GM23338 (cell line): ENCODE measurements around the gene TAS2R43. TPM values are rescaled to one million over a fixed set of nuclear protein-coding genes. Genes with fewer than 3 reads are reported as not detected.

ENCODE experiments used
- ATAC-seq: fragments of 200-7000 bp; cut with Tn5 transposase; 3 replicates; pipeline ENCODE4 v1.9.1; 2020
- DNase-seq: peaks from one replicate; pipeline ENCODE4 v3.0.0-alpha.2; 2015; ENCODE audit warnings: low spot score
- H2AFZ ChIP-seq: fragments of 200-600 bp; sonication (generic); 2 replicates; pipeline ENCODE4 v1.8.0; 2016; ENCODE audit warnings: antibody characterized with exemption, mild to moderate bottlenecking, moderate library complexity
- H3F3A ChIP-seq: fragments of 200-600 bp; sonication (generic); replicated peaks from 2 replicates; pipeline ENCODE4 v1.8.0; 2017; ENCODE audit warnings: antibody characterized with exemption, mixed run types, low read depth
- H3K27ac ChIP-seq: fragments of 200-600 bp; sonication (generic); 2 replicates; pipeline ENCODE4 v1.6.1; 2016; ENCODE audit warnings: low read depth
- H3K27me3 ChIP-seq: fragments of 200-600 bp; sonication (generic); 2 replicates; pipeline ENCODE4 v1.8.0; 2016; ENCODE audit warnings: mild to moderate bottlenecking, mixed run types, moderate library complexity; ENCODE audit not compliant: insufficient read depth
- H3K36me3 ChIP-seq: fragments of 200-600 bp; sonication (generic); 2 replicates; pipeline ENCODE4 v1.8.0; 2016; ENCODE audit warnings: mild to moderate bottlenecking; ENCODE audit not compliant: insufficient read depth
- H3K4me1 ChIP-seq: fragments of 200-600 bp; sonication (generic); 2 replicates; pipeline ENCODE4 v1.8.0; 2016; ENCODE audit warnings: mild to moderate bottlenecking, moderate library complexity; ENCODE audit not compliant: insufficient read depth
- H3K4me2 ChIP-seq: fragments of 200-600 bp; sonication (generic); 2 replicates; pipeline ENCODE4 v1.7.1; 2017; ENCODE audit warnings: mixed run types
- H3K4me3 ChIP-seq: fragments of 200-600 bp; sonication (generic); 2 replicates; pipeline ENCODE4 v1.6.1; 2016; ENCODE audit warnings: mixed run types
- H3K79me2 ChIP-seq: fragments of 200-600 bp; sonication (generic); replicated peaks from 2 replicates; pipeline ENCODE4 v1.8.0; 2017; ENCODE audit warnings: mild to moderate bottlenecking; ENCODE audit not compliant: insufficient read depth
- H3K9me2 ChIP-seq: fragments of 200-600 bp; sonication (generic); 2 replicates; pipeline ENCODE4 v1.8.0; 2017; ENCODE audit not compliant: insufficient read depth
- H4K20me1 ChIP-seq: fragments of 200-600 bp; sonication (generic); replicated peaks from 2 replicates; pipeline ENCODE4 v1.8.0; 2017; ENCODE audit warnings: mild to moderate bottlenecking; ENCODE audit not compliant: insufficient read depth
- H3K27ac Mint-ChIP-seq: 2 replicates; pipeline ENCODE4 v1.8.0; 2020; ENCODE audit warnings: inconsistent platforms, mild to moderate bottlenecking, moderate library complexity, mixed read lengths
- H3K27me3 Mint-ChIP-seq: 3 replicates; pipeline ENCODE4 v1.8.0; 2022; ENCODE audit warnings: low read depth, mild to moderate bottlenecking, moderate library complexity, mixed read lengths, inconsistent platforms; ENCODE audit not compliant: insufficient read depth, poor library complexity
- H3K36me3 Mint-ChIP-seq: 3 replicates; pipeline ENCODE4 v1.8.0; 2021; ENCODE audit warnings: low read depth, mild to moderate bottlenecking, inconsistent platforms, moderate library complexity, mixed read lengths
- H3K4me1 Mint-ChIP-seq: 3 replicates; pipeline ENCODE4 v1.8.0; 2020; ENCODE audit warnings: mild to moderate bottlenecking, inconsistent platforms, mixed read lengths
- H3K4me3 Mint-ChIP-seq: 3 replicates; pipeline ENCODE4 v1.8.0; 2021; ENCODE audit warnings: moderate library complexity, mild to moderate bottlenecking, inconsistent platforms, mixed read lengths
- H3K9me3 Mint-ChIP-seq: 3 replicates; pipeline ENCODE4 v1.8.0; 2020; ENCODE audit warnings: moderate library complexity, mild to moderate bottlenecking, inconsistent platforms, mixed read lengths
- ETS1 ChIP-seq: IDR thresholded peaks from 2 replicates; pipeline ENCODE4 v1.6.1; 2016; ENCODE audit warnings: antibody characterized with exemption
- EZH2phosphoT487 ChIP-seq: fragments of 200-600 bp; sonication (generic); IDR thresholded peaks from one replicate; pipeline ENCODE4 v1.8.1; 2018; ENCODE audit warnings: antibody characterized with exemption; ENCODE audit not compliant: unreplicated experiment
- STAT1 ChIP-seq: IDR thresholded peaks from one replicate; pipeline ENCODE4 v1.6.1; 2016; ENCODE audit warnings: antibody characterized with exemption; ENCODE audit not compliant: unreplicated experiment
- polyA plus RNA-seq: library from polyadenylated mRNA; unstranded; fragments of >200 nt; fragmentation: Nextera tagmentation; extraction: Ambion mirVana; gene quantifications from 2 replicates; pipeline ENCODE4 v1.2.1, GENCODE V29; 2016
- total RNA-seq: library from RNA; depleted of rRNA; stranded (reverse); fragments of >200 nt; shearing (Covaris generic); gene quantifications from 2 replicates; pipeline ENCODE4 v1.2.3, GENCODE V29; 2014
- TF ChIP-seq, protein P1 (sequence below): fragments of 250-450 bp; sonication (Bioruptor Pico); IDR thresholded peaks from 2 replicates; pipeline ENCODE4 v1.5.0; 2020; ENCODE audit warnings: mild to moderate bottlenecking, moderate library complexity

The TAS2R43 gene
- total and polyA plus RNA-seq, 2 experiments from 2014 or later = 2.7 TPM; not detected in 1

DNA sequence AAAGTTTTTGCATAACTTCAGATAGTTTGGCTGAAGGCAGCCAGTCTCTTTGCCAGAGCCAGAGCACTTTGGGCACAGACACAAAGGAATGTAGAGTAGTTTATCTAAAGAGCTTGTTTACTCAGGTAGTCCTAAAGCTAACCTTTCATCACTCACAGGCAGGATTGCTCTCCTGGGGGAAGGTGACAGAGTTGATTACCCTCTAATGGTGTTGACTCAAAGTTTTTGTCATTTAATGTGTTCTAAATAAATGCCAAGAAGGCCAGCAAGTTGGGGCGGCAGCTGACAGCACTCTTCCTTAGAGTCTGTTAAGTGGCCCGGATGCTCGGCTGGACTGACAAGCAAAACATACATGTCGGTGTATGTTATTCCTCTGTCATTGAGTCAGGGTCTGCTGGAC, 20.7 kb downstream of the TAS2R43 start (continued):
- TF ChIP-seq, protein P1, sequence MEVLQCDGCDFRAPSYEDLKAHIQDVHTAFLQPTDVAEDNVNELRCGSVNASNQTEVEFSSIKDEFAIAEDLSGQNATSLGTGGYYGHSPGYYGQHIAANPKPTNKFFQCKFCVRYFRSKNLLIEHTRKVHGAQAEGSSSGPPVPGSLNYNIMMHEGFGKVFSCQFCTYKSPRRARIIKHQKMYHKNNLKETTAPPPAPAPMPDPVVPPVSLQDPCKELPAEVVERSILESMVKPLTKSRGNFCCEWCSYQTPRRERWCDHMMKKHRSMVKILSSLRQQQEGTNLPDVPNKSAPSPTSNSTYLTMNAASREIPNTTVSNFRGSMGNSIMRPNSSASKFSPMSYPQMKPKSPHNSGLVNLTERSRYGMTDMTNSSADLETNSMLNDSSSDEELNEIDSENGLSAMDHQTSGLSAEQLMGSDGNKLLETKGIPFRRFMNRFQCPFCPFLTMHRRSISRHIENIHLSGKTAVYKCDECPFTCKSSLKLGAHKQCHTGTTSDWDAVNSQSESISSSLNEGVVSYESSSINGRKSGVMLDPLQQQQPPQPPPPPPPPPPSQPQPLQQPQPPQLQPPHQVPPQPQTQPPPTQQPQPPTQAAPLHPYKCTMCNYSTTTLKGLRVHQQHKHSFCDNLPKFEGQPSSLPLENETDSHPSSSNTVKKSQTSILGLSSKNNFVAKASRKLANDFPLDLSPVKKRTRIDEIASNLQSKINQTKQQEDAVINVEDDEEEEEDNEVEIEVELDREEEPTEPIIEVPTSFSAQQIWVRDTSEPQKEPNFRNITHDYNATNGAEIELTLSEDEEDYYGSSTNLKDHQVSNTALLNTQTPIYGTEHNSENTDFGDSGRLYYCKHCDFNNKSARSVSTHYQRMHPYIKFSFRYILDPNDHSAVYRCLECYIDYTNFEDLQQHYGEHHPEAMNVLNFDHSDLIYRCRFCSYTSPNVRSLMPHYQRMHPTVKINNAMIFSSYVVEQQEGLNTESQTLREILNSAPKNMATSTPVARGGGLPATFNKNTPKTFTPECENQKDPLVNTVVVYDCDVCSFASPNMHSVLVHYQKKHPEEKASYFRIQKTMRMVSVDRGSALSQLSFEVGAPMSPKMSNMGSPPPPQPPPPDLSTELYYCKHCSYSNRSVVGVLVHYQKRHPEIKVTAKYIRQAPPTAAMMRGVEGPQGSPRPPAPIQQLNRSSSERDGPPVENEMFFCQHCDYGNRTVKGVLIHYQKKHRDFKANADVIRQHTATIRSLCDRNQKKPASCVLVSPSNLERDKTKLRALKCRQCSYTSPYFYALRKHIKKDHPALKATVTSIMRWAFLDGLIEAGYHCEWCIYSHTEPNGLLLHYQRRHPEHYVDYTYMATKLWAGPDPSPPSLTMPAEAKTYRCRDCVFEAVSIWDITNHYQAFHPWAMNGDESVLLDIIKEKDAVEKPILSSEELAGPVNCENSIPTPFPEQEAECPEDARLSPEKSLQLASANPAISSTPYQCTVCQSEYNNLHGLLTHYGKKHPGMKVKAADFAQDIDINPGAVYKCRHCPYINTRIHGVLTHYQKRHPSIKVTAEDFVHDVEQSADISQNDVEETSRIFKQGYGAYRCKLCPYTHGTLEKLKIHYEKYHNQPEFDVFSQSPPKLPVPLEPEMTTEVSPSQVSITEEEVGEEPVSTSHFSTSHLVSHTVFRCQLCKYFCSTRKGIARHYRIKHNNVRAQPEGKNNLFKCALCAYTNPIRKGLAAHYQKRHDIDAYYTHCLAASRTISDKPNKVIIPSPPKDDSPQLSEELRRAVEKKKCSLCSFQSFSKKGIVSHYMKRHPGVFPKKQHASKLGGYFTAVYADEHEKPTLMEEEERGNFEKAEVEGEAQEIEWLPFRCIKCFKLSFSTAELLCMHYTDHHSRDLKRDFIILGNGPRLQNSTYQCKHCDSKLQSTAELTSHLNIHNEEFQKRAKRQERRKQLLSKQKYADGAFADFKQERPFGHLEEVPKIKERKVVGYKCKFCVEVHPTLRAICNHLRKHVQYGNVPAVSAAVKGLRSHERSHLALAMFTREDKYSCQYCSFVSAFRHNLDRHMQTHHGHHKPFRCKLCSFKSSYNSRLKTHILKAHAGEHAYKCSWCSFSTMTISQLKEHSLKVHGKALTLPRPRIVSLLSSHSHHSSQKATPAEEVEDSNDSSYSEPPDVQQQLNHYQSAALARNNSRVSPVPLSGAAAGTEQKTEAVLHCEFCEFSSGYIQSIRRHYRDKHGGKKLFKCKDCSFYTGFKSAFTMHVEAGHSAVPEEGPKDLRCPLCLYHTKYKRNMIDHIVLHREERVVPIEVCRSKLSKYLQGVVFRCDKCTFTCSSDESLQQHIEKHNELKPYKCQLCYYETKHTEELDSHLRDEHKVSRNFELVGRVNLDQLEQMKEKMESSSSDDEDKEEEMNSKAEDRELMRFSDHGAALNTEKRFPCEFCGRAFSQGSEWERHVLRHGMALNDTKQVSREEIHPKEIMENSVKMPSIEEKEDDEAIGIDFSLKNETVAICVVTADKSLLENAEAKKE (CRISPR knock-in tag) = no peak
- TF ChIP-seq ETS1 = no peak

GRCh38 chr12:11070999-11071398, 21.1 kb downstream of the TAS2R43 start:
- Histone ChIP-seq H3K4me1 (no peaks in the 10 kb centered on the region), H2AFZ (no peak overlapping the region), H3F3A (no peaks in the 10 kb centered on the region), H3K4me2 (no peak overlapping the region; the same call in 1 of the 2 replicates), H3K27ac (no peak overlapping the region), H4K20me1 (peaks cover 4% of the 10 kb centered on the region), H3K27me3 (no peaks in the 10 kb centered on the region), H3K79me2 (peaks cover 7% of the 10 kb centered on the region; the same call in 1 of the 2 replicates), H3K4me3 (no peak overlapping the region), H3K9me2 (no peaks in the 10 kb centered on the region), H3K36me3 (no peaks in the 10 kb centered on the region)
- TF ChIP-seq EZH2phosphoT487 (no peak), STAT1 (no peak)
- H3K27me3 Mint-ChIP-seq = peaks cover 1% of the 10 kb centered on the region
- ATAC-seq (no peak), DNase-seq (no peak)
- no peaks in the 10 kb centered on the region; the same call in 2 of the 3 replicates for H3K9me3 Mint-ChIP-seq
- H3K27ac Mint-ChIP-seq = no peak overlapping the region
- 0 out of 3 replicates have a peak, but pooled peaks cover 3% of the 10 kb centered on the region for H3K36me3 Mint-ChIP-seq
- no peak overlapping the region for H3K4me3 Mint-ChIP-seq
- peaks cover 15% of the 10 kb centered on the region; the same call in 2 of the 3 replicates for H3K4me1 Mint-ChIP-seq
